NCI-H1417 (cell line): ENCODE results near the gene FADS2.

Experiments used
- DNase-seq, 3 experiments: peaks; one replicate each; lab custom pipeline; 2025; lab: John Stamatoyannopoulos, UW

FADS2 gene

GRCh38 chr11:61795876-61796526 lies 32.1 kb upstream of the FADS2 start:
- DNase-seq: no peak

GRCh38 chr11:61797263-61797944 lies 30.7 kb upstream of the FADS2 start:
- DNase-seq: peak; percentile 56 to 90 (median 61)

GRCh38 chr11:61799665-61800284 lies 28.3 kb upstream of the FADS2 start:
- DNase-seq: peak in 1 of 3 experiments; percentile 47

- peak in 1 of 3 experiments; percentile 47 for DNase-seq
These were observed 27.5 kb upstream of the FADS2 start for GRCh38 chr11:61800331-61801281.

GRCh38 chr11:61802605-61803004 lies 25.5 kb upstream of the FADS2 start:
- no peak for DNase-seq

GRCh38 chr11:61803889-61804647 lies 24.0 kb upstream of the FADS2 start:
- no peak for DNase-seq

- no peak for DNase-seq
These were observed 23.0 kb upstream of the FADS2 start for GRCh38 chr11:61805146-61805545.

- no peak for DNase-seq
These were observed 21.3 kb upstream of the FADS2 start for GRCh38 chr11:61806785-61807184.

GRCh38 chr11:61810671-61811175 lies 17.4 kb upstream of the FADS2 start:
- DNase-seq: no peak

- DNase-seq: no peak
These were observed 16.3 kb upstream of the FADS2 start for GRCh38 chr11:61811831-61812230.

GRCh38 chr11:61812736-61813411 lies 15.2 kb upstream of the FADS2 start:
- no peak for DNase-seq

GRCh38 chr11:61814247-61814957 lies 13.7 kb upstream of the FADS2 start:
- DNase-seq: peak in 2 of 3 experiments; percentile 82 to 90

- peak; percentile 81 to 98 (median 96) for DNase-seq
These were observed 12.9 kb upstream of the FADS2 start for GRCh38 chr11:61814958-61815789.

- DNase-seq: peak; percentile 44 to 95 (median 93)
These were observed 12.0 kb upstream of the FADS2 start for GRCh38 chr11:61815790-61816735.

- DNase-seq: peak; percentile 95 to 99 (median 99)
These were observed 11.2 kb upstream of the FADS2 start, which contains the start of gene FADS1 for GRCh38 chr11:61816736-61817455. Gene FADS1, minus strand, starts transcription at chr11:61817003. Its CDS starts 74 bp downstream, at chr11:61816929.

GRCh38 chr11:61817471-61818202 lies 10.5 kb upstream of the FADS2 start:
- peak in 1 of 3 experiments; percentile 70 for DNase-seq
